ENCODE measurements around the gene EPB41L4A.
"Not testable (repeated sequence)": the region's sequence is repeated elsewhere in the genome, so short reads cannot be mapped to it uniquely, and the experiment has no call there.

The EPB41L4A gene

GRCh38 chr5:112254303-112254702 lies 164.8 kb downstream of the EPB41L4A start:
- DNase-seq, result no peak

- DNase-seq, result no peak
Observed at GRCh38 chr5:112253478-112254250, 165.4 kb downstream of the EPB41L4A start.

GRCh38 chr5:112250551-112250950 lies 168.5 kb downstream of the EPB41L4A start:
- DNase-seq, result no peak

- DNase-seq, result no peak
Observed at GRCh38 chr5:112248623-112249022, 170.5 kb downstream of the EPB41L4A start.

GRCh38 chr5:112247960-112248359 lies 171.1 kb downstream of the EPB41L4A start:
- no peak for DNase-seq

DNA sequence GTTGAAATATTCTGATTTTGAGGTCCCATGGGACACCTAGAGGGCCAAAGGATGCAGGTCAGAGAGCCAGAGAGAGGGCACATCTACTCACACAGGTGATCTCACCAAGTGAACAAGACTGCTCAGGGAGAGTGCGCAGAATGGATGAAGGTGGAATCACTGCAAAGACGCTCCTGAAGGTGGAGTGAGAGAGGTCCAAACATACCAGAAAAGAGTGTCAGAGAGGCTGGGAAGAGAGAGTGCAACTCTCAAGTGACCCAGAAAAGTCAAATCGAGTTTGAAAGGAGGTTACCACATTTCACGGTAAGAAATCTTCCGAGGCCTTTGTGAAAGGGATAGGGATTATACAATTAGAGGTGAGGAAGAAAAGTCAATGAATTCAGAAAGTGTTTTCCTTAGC lies 173.4 kb downstream of the EPB41L4A start:
- no peak for DNase-seq

DNA sequence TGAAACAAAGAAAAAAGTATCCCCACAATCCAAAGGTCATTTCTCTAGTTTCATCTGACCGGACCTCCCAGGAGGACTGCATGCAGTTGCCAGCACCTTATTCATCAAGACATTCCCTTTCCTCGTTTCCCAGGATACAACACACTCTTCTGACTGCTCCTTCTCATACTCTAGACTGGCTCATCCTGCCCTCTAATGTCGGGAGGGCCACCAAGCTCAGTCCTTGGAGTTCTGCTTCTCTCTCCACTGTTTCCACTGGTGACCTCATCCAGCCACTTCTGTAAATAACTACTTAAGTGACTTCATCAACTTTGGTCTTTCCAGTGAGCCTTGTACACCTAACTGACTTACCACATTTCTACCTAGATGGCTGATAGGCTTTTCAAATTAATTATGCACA lies 179.1 kb downstream of the EPB41L4A start:
- no peak for DNase-seq

DNA sequence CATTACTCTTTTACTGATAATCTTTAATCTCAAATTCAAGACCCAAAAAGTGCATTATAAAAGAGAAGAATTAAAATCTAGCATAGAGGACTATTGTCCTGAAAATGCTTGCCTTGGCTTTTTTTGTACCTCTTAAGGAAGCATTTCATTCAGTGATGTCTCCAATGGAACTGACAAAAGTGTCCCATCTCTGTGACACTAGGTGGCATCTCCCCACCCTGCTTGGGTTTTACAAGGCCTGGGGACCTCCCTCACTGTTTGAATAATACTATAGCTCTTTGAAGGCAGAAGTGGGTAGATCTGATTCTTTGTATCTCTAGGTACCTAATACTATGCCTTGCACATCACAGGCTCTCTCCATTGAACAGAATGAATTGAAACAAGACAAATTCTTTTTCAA lies 180.6 kb downstream of the EPB41L4A start:
- DNase-seq, result no peak

- no peak for DNase-seq
Observed at GRCh38 chr5:112237456-112237855, 181.6 kb downstream of the EPB41L4A start.

DNA sequence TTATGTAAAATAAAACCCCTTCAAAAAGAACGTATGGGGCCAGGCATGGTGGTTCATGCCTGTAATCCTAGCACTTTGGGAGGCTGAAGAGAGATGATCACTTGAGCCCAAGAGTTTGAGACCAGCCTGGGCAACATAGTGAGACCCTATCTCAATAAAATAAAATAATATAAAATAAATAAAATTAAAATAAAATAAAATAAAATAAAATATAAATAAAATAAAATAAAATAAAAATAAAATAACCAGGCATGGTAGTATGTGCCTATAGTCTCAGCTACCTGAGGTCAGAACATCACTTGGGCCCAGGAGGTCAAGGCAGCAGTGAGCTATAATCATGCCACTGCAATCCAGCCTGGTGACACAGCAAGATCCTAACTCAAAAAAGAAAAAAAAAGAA lies 185.1 kb downstream of the EPB41L4A start:
- DNase-seq, result no peak

- no peak for DNase-seq
Observed at GRCh38 chr5:112232667-112233066, 186.4 kb downstream of the EPB41L4A start.

GRCh38 chr5:112230606-112231005 lies 188.5 kb downstream of the EPB41L4A start:
- DNase-seq, result no peak

DNA sequence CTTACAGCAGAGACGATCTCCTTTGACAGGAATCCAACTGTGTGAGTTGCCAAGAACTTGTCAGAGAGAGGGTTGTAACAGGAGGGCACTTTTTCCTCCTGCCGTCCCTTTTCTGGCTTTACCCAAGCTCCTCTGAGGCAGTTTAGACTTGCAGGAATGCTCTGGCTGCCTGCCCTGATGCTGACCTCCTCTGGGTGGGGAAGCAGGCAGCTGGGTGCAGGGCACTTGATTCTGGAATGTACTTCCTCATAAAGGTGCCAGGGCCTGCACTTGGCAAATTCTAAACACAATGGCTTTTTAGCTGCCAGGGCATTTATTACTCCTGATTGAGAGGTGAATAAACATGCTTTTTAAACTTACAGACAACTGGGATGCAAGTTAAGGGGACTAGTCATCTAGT lies 190.4 kb downstream of the EPB41L4A start:
- DNase-seq, result no peak

DNA sequence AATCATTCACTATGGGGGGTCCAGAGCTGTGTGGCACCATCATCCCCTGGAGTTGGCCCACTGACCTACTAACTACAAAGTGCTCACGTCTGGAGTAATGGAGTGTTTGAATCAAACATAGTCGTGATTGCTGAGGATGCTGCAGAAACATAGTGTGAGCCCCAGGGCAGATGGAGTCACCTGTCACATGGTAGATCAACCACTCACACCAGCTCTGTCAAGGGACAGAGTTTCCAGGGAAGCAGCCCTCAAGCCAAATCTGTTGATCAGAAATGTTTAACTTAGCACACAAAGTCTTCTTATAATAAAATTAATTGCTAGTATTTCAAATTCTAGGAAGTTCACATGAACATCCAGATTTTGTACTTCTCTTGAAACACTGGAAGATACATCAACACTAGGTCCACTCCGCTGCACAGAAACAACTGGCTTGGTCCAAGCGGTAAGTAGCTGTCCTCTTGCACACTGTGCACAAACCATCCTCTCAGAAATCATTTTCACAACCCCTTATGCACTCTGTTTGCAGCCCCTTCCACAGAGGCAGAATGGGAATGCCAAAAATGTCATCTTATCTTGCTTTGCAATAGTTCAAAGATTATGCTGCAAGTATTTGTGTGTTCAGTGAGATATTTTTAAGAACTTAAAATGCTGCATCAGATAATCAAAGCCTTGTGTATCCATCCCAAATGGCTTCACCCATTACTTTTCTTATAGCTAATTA lies 191.0 kb downstream of the EPB41L4A start:
- no peak for DNase-seq

DNA sequence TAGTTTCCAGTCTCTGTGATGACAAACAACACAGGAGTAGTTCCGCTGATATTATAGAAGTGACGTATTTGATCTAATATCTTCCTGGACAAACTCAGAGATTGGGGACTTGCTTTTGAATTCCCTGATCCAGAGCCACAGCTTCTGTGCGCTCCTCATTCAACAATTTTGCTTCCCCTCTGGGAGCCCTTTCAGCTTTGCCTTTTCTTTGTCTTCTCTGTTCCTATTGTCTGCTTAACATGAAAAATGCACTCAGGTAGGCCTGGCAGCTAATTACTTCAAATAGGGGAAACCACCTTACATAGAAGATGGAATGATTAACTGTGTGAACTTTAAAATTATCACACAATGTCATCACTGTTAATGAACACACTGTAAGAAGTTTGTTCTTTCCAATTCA lies 192.9 kb downstream of the EPB41L4A start:
- no peak for DNase-seq

DNA sequence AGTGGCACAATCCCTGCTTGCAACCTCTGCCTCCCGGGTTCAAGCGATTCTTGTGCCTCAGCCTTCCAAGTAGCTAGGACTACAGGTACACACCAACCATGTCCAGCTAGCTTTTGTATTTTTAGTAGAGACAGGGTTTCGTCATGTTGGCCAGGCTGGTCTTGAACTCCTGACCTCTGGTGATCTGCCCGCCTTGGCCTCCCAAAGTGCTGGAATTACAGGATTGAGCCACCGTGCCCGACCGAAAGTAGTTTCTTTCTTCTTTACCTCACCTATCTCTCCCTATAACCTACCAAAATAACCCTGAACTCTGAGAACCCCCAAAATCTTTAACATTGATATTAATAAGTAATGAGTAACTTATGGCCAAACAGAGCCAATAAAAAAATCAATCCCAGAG lies 196.1 kb downstream of the EPB41L4A start:
- DNase-seq, result not testable (repeated sequence)

GRCh38 chr5:112221128-112221527 lies 197.9 kb downstream of the EPB41L4A start:
- DNase-seq, result no peak

- no peak for DNase-seq
Observed at GRCh38 chr5:112219000-112219399, 200.1 kb downstream of the EPB41L4A start.

- no peak for DNase-seq
Observed at GRCh38 chr5:112217843-112218579, 201.1 kb downstream of the EPB41L4A start.

- no peak for DNase-seq
Observed at GRCh38 chr5:112216140-112216539, 202.9 kb downstream of the EPB41L4A start.

- no peak for DNase-seq
Observed at GRCh38 chr5:112210430-112211005, 208.6 kb downstream of the EPB41L4A start.

- no peak for DNase-seq
Observed at GRCh38 chr5:112208699-112209615, 210.1 kb downstream of the EPB41L4A start.
